ENCODE data around the gene SEC61B. TPM values are rescaled to one million over a fixed set of nuclear protein-coding genes. Genes with fewer than 3 reads are reported as not detected.

Gene SEC61B
- total RNA-seq, 1 donor from 2014 or later: 80.8 TPM

- Histone ChIP-seq H3K4me3 (no peak overlapping the region), H3K27ac (no peak overlapping the region), H3K9me3 (no peaks in the 10 kb centered on the region), H3K36me3 (no peaks in the 10 kb centered on the region), H3K4me1 (peaks cover under 1% of the 10 kb centered on the region), H3K27me3 (no peaks in the 10 kb centered on the region)
- peak in 1 of 2 donors; percentile 69 for DNase-seq (ENCODE audit: extremely low spot score in 2 of 2)
- TF ChIP-seq POLR2AphosphoS5 (IDR thresholded peaks at IDR 0.05; ENCODE audit: insufficient read depth in 1 of 2, low read depth in 1 of 2) (no peak), POLR2A (IDR thresholded peaks at IDR 0.05) (no peak), CTCF (IDR thresholded peaks at IDR 0.05) (no peak)
- intact Hi-C loops (cut with DNase I): no loop called here
Observed at GRCh38 chr9:99178912-99179872, 42.9 kb upstream of the SEC61B start.

- H3K4me1 ChIP-seq: peaks cover 11% of the 10 kb centered on the region
- no peak for DNase-seq (ENCODE audit: extremely low spot score in 2 of 2)
- no peaks in the 10 kb centered on the region for H3K27me3 ChIP-seq
- H3K36me3 ChIP-seq: no peaks in the 10 kb centered on the region
- intact Hi-C loops (cut with DNase I): no loop called here
- no peak for TF ChIP-seq POLR2A (IDR thresholded peaks at IDR 0.05)
- no peak for TF ChIP-seq POLR2AphosphoS5 (IDR thresholded peaks at IDR 0.05; ENCODE audit: insufficient read depth in 1 of 2, low read depth in 1 of 2)
- TF ChIP-seq CTCF (IDR thresholded peaks at IDR 0.05): no peak
- no peak overlapping the region for H3K27ac ChIP-seq
- H3K4me3 ChIP-seq: no peak overlapping the region
- no peaks in the 10 kb centered on the region for H3K9me3 ChIP-seq
Observed at GRCh38 chr9:99180199-99180598, 41.9 kb upstream of the SEC61B start.

GRCh38 chr9:99180662-99181061 is 41.4 kb upstream of the SEC61B start:
- H3K27me3 ChIP-seq: no peaks in the 10 kb centered on the region
- intact Hi-C loops (cut with DNase I): no loop called here
- no peaks in the 10 kb centered on the region for H3K9me3 ChIP-seq
- no peak for DNase-seq (ENCODE audit: extremely low spot score in 2 of 2)
- no peak overlapping the region for H3K4me3 ChIP-seq
- H3K4me1 ChIP-seq: peaks cover 11% of the 10 kb centered on the region
- TF ChIP-seq POLR2A (IDR thresholded peaks at IDR 0.05): no peak
- TF ChIP-seq CTCF (IDR thresholded peaks at IDR 0.05): no peak
- TF ChIP-seq POLR2AphosphoS5 (IDR thresholded peaks at IDR 0.05; ENCODE audit: insufficient read depth in 1 of 2, low read depth in 1 of 2): no peak
- H3K36me3 ChIP-seq: no peaks in the 10 kb centered on the region
- no peak overlapping the region for H3K27ac ChIP-seq

GRCh38 chr9:99181206-99181605 is 40.9 kb upstream of the SEC61B start:
- H3K36me3 ChIP-seq: no peaks in the 10 kb centered on the region
- H3K9me3 ChIP-seq: no peaks in the 10 kb centered on the region
- no peak for DNase-seq (ENCODE audit: extremely low spot score in 2 of 2)
- intact Hi-C loops (cut with DNase I): no loop called here
- H3K4me3 ChIP-seq: no peak overlapping the region
- H3K27ac ChIP-seq: no peak overlapping the region
- TF ChIP-seq POLR2AphosphoS5 (IDR thresholded peaks at IDR 0.05; ENCODE audit: insufficient read depth in 1 of 2, low read depth in 1 of 2) (no peak), POLR2A (IDR thresholded peaks at IDR 0.05) (no peak), CTCF (IDR thresholded peaks at IDR 0.05) (no peak)
- H3K4me1 ChIP-seq: peaks cover 11% of the 10 kb centered on the region
- H3K27me3 ChIP-seq: no peaks in the 10 kb centered on the region

GRCh38 chr9:99181621-99182020 is 40.5 kb upstream of the SEC61B start:
- intact Hi-C loops (cut with DNase I): no loop called here
- Histone ChIP-seq H3K4me3 (no peak overlapping the region), H3K9me3 (no peaks in the 10 kb centered on the region), H3K36me3 (no peaks in the 10 kb centered on the region), H3K4me1 (peaks cover 11% of the 10 kb centered on the region), H3K27ac (no peak overlapping the region), H3K27me3 (no peaks in the 10 kb centered on the region)
- DNase-seq (ENCODE audit: extremely low spot score in 2 of 2): no peak
- TF ChIP-seq POLR2A (IDR thresholded peaks at IDR 0.05) (no peak), POLR2AphosphoS5 (IDR thresholded peaks at IDR 0.05; ENCODE audit: insufficient read depth in 1 of 2, low read depth in 1 of 2) (no peak), CTCF (IDR thresholded peaks at IDR 0.05) (no peak)
